Uterus (tissue), 4 donors: ENCODE measurements around the gene ACTR3C. TPM values are rescaled to one million over a fixed set of nuclear protein-coding genes. Genes with fewer than 3 reads are reported as not detected.

Experiments used
- DNase-seq, 2 donors: peaks; one replicate each; pipeline ENCODE4 v3.0.0-alpha.2; 2019 to 2020
- H3K27ac ChIP-seq, 2 donors: fragments of 200-600 bp; sonication (generic); 1 replicate in 1 of 2; 2 replicates in 1 of 2; pipeline ENCODE4 v1.5.1; 2016 to 2018
- H3K27me3 ChIP-seq, 2 donors: fragments of 200-600 bp; sonication (generic); one replicate each; pipeline ENCODE4 v1.5.1; 2018 to 2019; ENCODE audit warnings: control low read depth in 1 of 2
- H3K36me3 ChIP-seq, 2 donors: fragments of 200-600 bp; sonication (generic); one replicate each; pipeline ENCODE4 v1.5.1; 2019; ENCODE audit warnings: control low read depth in 1 of 2
- H3K4me1 ChIP-seq, 2 donors: fragments of 200-600 bp; sonication (generic); one replicate each; pipeline ENCODE4 v1.5.1; 2018 to 2019; ENCODE audit warnings: control low read depth in 1 of 2
- H3K4me3 ChIP-seq, 2 donors: fragments of 200-600 bp; sonication (generic); 1 replicate in 1 of 2; 2 replicates in 1 of 2; pipeline ENCODE4 v1.5.1; 2018 to 2019; ENCODE audit warnings: mild to moderate bottlenecking in 1 of 2
- H3K9me3 ChIP-seq, 2 donors: fragments of 200-600 bp; sonication (generic); one replicate each; pipeline ENCODE4 v1.5.1; 2019; ENCODE audit warnings: control low read depth in 1 of 2
- POLR2A ChIP-seq, 2 donors: fragments of 450-650 bp; IDR thresholded peaks; one replicate each; pipeline ENCODE4 v1.6.1; 2016; ENCODE audit warnings: antibody characterized with exemption in 2 of 2, mild to moderate bottlenecking in 1 of 2, moderate library complexity in 1 of 2
- intact Hi-C: fragments of 100-400 bp; cut with DNase I; formaldehyde crosslinking; loops from one replicate; pipeline ENCODE4 v1.15.1; 2023; ENCODE audit warnings: low total_unique reads
- total RNA-seq, 4 donors: library from RNA; depleted of rRNA in 3 of 4; stranded (reverse); fragments of >200 nt in 3 of 4; gene quantifications; one replicate each; pipeline versions ENCODE4 v1.1.0 to v1.2.4, GENCODE V29; 2014 to 2023
- TF ChIP-seq, protein P1 (sequence below), 4 experiments: fragments of 200-600 bp in 2 of 4; fragments of 450-650 bp in 2 of 4; sonication (generic) in 2 of 4; IDR thresholded peaks; one replicate each; pipeline ENCODE4 v1.5.1; 2016 to 2019; ENCODE audit warnings: antibody characterized with exemption in 4 of 4, mild to moderate bottlenecking in 2 of 4, moderate library complexity in 1 of 4
- donor health status: DM: yes; HTN: yes; CAD: no.

ACTR3C gene
- total RNA-seq, 4 donors from 2014 or later: 2.6 to 13.1 (median 10.3) TPM

- H3K36me3 ChIP-seq: no peaks in the 10 kb centered on the region
- intact Hi-C loops: loop anchor here (5.0 kb wide), 1 partner anchor 63 kb away; no protein-coding TSS in a partner anchor
- no peaks in the 10 kb centered on the region for H3K4me1 ChIP-seq
- no peaks in the 10 kb centered on the region for H3K27me3 ChIP-seq
- no peak for TF ChIP-seq POLR2A (IDR thresholded peaks at IDR 0.05)
- TF ChIP-seq, protein P1, sequence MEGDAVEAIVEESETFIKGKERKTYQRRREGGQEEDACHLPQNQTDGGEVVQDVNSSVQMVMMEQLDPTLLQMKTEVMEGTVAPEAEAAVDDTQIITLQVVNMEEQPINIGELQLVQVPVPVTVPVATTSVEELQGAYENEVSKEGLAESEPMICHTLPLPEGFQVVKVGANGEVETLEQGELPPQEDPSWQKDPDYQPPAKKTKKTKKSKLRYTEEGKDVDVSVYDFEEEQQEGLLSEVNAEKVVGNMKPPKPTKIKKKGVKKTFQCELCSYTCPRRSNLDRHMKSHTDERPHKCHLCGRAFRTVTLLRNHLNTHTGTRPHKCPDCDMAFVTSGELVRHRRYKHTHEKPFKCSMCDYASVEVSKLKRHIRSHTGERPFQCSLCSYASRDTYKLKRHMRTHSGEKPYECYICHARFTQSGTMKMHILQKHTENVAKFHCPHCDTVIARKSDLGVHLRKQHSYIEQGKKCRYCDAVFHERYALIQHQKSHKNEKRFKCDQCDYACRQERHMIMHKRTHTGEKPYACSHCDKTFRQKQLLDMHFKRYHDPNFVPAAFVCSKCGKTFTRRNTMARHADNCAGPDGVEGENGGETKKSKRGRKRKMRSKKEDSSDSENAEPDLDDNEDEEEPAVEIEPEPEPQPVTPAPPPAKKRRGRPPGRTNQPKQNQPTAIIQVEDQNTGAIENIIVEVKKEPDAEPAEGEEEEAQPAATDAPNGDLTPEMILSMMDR (IDR thresholded peaks at IDR 0.05): no peak
- H3K9me3 ChIP-seq: no peaks in the 10 kb centered on the region
- H3K27ac ChIP-seq: no peak overlapping the region
- no peak for DNase-seq
- H3K4me3 ChIP-seq: no peak overlapping the region
Observed at GRCh38 chr7:150358988-150359621, 35.8 kb upstream of the ACTR3C start.

DNA sequence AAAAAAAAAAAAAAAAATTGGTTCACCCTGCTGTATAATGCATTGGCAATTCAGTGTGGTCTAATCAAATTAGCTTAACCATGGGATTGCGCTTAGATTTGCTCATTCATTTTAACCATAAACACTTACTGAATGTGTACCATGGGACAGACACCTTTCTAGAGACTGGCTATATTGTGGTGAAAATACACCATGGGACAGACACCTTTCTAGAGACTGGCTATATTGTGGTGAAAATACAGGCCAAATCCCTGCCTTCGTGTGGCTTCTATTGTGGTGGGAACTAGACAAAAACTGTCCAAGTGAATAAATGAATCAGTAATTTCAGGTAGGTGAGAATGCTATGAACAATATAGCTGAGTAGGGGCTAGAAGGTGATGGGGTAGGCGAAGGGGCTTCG lies 35.1 kb upstream of the ACTR3C start:
- no peak overlapping the region for H3K4me3 ChIP-seq
- DNase-seq: no peak
- H3K9me3 ChIP-seq: no peaks in the 10 kb centered on the region
- H3K27ac ChIP-seq: no peak overlapping the region
- intact Hi-C loops: loop anchor here (5.0 kb wide), 1 partner anchor 64 kb away; no protein-coding TSS in a partner anchor
- TF ChIP-seq POLR2A (IDR thresholded peaks at IDR 0.05): no peak
- TF ChIP-seq, protein P1 (IDR thresholded peaks at IDR 0.05): no peak
- no peaks in the 10 kb centered on the region for H3K4me1 ChIP-seq
- H3K36me3 ChIP-seq: no peaks in the 10 kb centered on the region
- no peaks in the 10 kb centered on the region for H3K27me3 ChIP-seq

GRCh38 chr7:150357771-150358427 lies 34.6 kb upstream of the ACTR3C start:
- TF ChIP-seq, protein P1 (IDR thresholded peaks at IDR 0.05): no peak
- H3K4me3 ChIP-seq: no peak overlapping the region
- no peaks in the 10 kb centered on the region for H3K4me1 ChIP-seq
- H3K27ac ChIP-seq: no peak overlapping the region
- DNase-seq: no peak
- no peaks in the 10 kb centered on the region for H3K36me3 ChIP-seq
- intact Hi-C loops: loop anchor here (5.0 kb wide), 1 partner anchor 64 kb away; no protein-coding TSS in a partner anchor
- H3K9me3 ChIP-seq: no peaks in the 10 kb centered on the region
- H3K27me3 ChIP-seq: no peaks in the 10 kb centered on the region

DNA sequence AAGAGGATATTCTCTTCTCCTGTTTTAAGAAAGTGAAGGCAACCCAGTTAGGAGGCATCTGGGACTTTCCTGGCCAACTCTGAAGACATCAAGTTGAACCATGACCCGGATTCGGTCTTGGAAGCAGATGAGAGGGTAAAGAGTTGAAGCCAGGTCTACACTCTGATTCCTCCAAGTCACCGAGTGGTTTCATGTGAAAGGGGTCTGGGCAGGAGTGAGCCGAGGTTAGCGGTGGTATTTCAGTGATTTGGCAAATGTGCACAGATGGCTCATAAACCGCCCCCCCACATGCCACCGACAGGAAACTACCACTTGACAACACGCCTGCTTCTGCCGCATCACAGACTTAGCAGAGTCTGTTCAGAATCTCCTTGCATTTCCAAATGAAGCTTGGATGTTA lies 33.9 kb upstream of the ACTR3C start:
- no peak for TF ChIP-seq POLR2A (IDR thresholded peaks at IDR 0.05)
- TF ChIP-seq, protein P1 (IDR thresholded peaks at IDR 0.05): no peak
- no peaks in the 10 kb centered on the region for H3K4me1 ChIP-seq

GRCh38 chr7:150356265-150356897 lies 33.0 kb upstream of the ACTR3C start:
- intact Hi-C loops: loop anchor here (5.0 kb wide), 1 partner anchor 66 kb away; no protein-coding TSS in a partner anchor
- H3K9me3 ChIP-seq: no peaks in the 10 kb centered on the region
- no peak overlapping the region for H3K4me3 ChIP-seq
- H3K27me3 ChIP-seq: no peaks in the 10 kb centered on the region
- TF ChIP-seq, protein P1 (IDR thresholded peaks at IDR 0.05): peak; percentile 36 to 61 (median 52)
- no peak for TF ChIP-seq POLR2A (IDR thresholded peaks at IDR 0.05)
- H3K4me1 ChIP-seq: no peaks in the 10 kb centered on the region
- no peaks in the 10 kb centered on the region for H3K36me3 ChIP-seq
- H3K27ac ChIP-seq: no peak overlapping the region
- no peak for DNase-seq

More for the DNA sequence above, 33.9 kb upstream of the ACTR3C start:
- no peaks in the 10 kb centered on the region for H3K36me3 ChIP-seq
- no peak overlapping the region for H3K4me3 ChIP-seq
- DNase-seq: no peak
- H3K27me3 ChIP-seq: no peaks in the 10 kb centered on the region
- no peak overlapping the region for H3K27ac ChIP-seq
- no peaks in the 10 kb centered on the region for H3K9me3 ChIP-seq
- intact Hi-C loops: loop anchor here (5.0 kb wide), 1 partner anchor 65 kb away; no protein-coding TSS in a partner anchor
